ENCODE results near the gene CHST15. TPM values are rescaled to one million over a fixed set of nuclear protein-coding genes. Genes with fewer than 3 reads are reported as not detected.

Gene CHST15
- total RNA-seq, 4 donors from 2014 or later = 43.2 to 104 (median 81.5) TPM

DNA sequence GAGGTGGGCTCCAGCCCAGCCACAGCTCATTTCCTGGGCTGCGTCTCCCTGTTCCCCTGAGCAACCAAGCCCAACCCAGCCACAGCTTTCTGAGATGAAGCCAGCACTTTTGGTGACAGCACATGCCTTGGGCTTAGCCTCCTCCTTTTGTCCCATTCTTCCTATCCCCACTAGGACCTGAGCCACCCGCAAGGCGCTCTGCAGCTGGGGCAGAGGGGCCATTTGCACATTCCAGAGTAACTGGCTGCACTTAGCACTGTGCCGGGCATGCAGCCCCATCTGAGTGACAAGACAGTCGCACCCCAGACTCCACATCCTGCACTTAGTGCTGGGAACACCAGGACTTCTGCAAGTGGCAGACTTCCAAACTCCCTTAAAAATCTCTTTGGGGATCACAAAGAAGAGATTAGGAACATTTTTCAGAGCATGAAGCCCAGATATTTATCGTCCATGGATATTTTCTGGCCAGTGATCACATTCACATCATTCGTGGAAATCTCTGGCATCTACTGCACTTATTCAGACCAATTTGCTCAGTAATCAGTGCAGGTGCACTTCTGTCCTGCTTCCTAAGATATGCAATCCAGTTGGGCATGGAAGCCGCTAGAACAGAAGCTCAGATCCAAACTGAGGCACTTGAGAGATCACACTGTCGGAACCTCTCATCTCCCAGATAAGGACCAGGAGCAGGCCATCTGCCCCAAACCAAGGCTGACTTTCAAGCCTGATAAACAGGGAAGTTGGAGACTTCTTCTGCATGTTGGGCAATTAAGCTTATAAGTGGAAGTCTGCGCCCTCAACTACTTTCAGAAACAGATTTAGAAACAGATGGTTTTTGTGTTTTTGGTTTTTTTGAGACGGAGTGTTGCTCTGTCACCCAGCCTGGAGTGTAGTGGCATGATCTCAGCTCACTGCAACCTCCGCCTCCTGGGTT, 26.4 kb downstream of the CHST15 start:
- Histone ChIP-seq H3K4me3 (replicated peaks in 1 of 3) (no peak overlapping the region), H3K36me3 (no peaks in the 10 kb centered on the region), H3K27me3 (no peaks in the 10 kb centered on the region), H3K4me1 (peaks cover 44 to 54% of the 10 kb centered on the region in 2 donors), H3K27ac (no peak overlapping the region), H3K9me3 (no peaks in the 10 kb centered on the region)
- intact Hi-C loops (cut with DNase I) = no loop called here
- TF ChIP-seq POLR2A (IDR thresholded peaks at IDR 0.05) (no peak), CTCF (IDR thresholded peaks at IDR 0.05) (no peak)
- WGBS, 2 donors = 68 to 70% methylated on average over 12 of the region's 12 CpGs
- no peak for DNase-seq

DNA sequence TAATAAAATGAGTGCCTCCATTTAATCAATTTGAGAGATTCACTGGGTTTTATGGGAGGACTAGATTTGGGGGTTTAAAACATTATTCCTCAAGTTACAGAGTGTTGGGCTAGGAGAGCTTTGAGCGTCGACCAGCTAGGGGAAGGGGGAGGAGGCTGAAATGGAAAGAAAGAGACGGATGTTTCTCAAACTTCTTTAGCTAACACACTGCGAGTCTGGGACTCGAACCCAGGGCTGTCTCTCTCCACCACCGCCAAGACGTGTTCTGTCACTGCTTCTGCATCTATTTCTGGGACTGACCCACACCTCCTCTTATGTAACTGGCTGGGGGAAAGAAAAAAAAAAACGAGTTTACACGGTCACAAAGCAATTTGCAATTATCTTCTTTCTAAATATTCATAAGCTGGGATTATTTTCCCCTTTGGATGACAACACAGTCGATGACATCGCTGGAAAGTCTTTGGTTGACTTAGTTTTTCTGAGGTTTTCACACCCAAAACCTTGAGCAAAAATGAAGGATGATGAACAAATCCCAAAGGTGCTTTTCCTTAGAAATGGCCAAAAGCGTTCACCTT, 27.2 kb downstream of the CHST15 start:
- no peaks in the 10 kb centered on the region for H3K9me3 ChIP-seq
- intact Hi-C loops (cut with DNase I) = no loop called here
- no peak for DNase-seq
- TF ChIP-seq POLR2A (IDR thresholded peaks at IDR 0.05) (no peak), CTCF (IDR thresholded peaks at IDR 0.05) (no peak)
- WGBS, 2 donors = 66 to 67% methylated on average over 12 of the region's 12 CpGs
- H3K27ac ChIP-seq = no peak overlapping the region
- no peaks in the 10 kb centered on the region for H3K36me3 ChIP-seq
- no peak overlapping the region for H3K4me3 ChIP-seq (replicated peaks in 1 of 3)
- H3K27me3 ChIP-seq = no peaks in the 10 kb centered on the region
- H3K4me1 ChIP-seq = peaks cover 44 to 54% of the 10 kb centered on the region in 2 donors

DNA sequence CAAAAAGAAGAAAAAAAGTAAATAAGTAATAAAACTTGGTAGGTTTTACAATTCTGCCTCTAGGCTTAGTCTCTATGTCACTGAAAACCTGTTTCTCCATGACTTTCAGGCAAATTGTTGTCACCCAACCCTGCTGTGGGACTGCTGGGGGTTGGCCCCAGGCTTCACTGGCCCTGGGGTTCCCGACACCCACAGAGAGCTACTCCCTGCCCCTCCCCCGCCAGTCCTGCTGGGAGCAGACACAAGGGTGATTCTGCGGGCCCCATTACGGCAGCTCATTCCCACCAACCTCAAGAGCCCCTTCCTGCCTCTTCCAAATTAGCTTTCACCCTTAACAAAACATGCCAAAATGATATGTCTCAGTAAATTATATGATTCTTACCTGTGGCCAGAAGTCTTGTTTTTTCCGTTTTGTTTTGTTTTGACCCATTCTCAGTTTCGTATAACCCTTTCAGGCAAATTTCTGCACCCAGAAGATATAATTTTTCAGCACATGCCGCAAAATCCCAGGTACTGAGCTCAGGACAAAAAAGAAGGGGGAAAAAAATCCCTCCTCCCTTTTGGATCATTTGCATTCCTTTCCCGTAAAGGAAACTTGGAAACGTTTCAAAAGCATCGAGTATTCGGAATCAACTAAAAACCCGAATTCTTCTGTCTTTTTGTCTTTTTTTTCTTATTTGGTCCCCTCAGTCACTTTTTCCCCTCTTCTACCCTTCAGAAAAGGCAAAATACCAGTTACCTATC, 27.8 kb downstream of the CHST15 start:
- Histone ChIP-seq H3K27ac (peak overlapping the region in 2 of 3 donors; percentile 47 to 71), H3K4me1 (peaks cover 44 to 57% of the 10 kb centered on the region in 2 donors), H3K4me3 (replicated peaks in 1 of 3) (no peak overlapping the region), H3K9me3 (no peaks in the 10 kb centered on the region), H3K27me3 (no peaks in the 10 kb centered on the region), H3K36me3 (no peaks in the 10 kb centered on the region)
- 56 to 71% methylated on average over 12 of the region's 12 CpGs for WGBS, 2 donors
- intact Hi-C loops (cut with DNase I) = no loop called here
- no peak for DNase-seq
- TF ChIP-seq CTCF (IDR thresholded peaks at IDR 0.05) (no peak), POLR2A (IDR thresholded peaks at IDR 0.05) (no peak)

- 92 to 93% methylated on average over 6 of the region's 6 CpGs for WGBS, 2 donors
- no peak overlapping the region for H3K4me3 ChIP-seq (replicated peaks in 1 of 3)
- H3K36me3 ChIP-seq = no peaks in the 10 kb centered on the region
- no peaks in the 10 kb centered on the region for H3K27me3 ChIP-seq
- intact Hi-C loops (cut with DNase I) = no loop called here
- peak overlapping the region in 2 of 3 donors; percentile 47 to 71 for H3K27ac ChIP-seq
- H3K9me3 ChIP-seq = no peaks in the 10 kb centered on the region
- no peak for DNase-seq
- no peak for TF ChIP-seq CTCF (IDR thresholded peaks at IDR 0.05)
- no peak for TF ChIP-seq POLR2A (IDR thresholded peaks at IDR 0.05)
- H3K4me1 ChIP-seq = peaks cover 51 to 65% of the 10 kb centered on the region in 2 donors
Measured at GRCh38 chr10:124064676-124065075, 28.7 kb downstream of the CHST15 start.
